Left ventricle myocardium inferior (tissue), 1 donor: ENCODE data around the gene SLC12A7. TPM values are rescaled to one million over a fixed set of nuclear protein-coding genes. Genes with fewer than 3 reads are reported as not detected.

Experiments
- DNase-seq: peaks from one replicate; pipeline ENCODE4 v3.0.0-alpha.2; 2020
- H3K27ac ChIP-seq: fragments of 200-600 bp; replicated peaks from 2 replicates; pipeline ENCODE4 v1.8.0; 2021
- H3K27me3 ChIP-seq: fragments of 200-600 bp; 2 replicates; pipeline ENCODE4 v1.8.0; 2021; ENCODE audit warnings: low read depth
- H3K36me3 ChIP-seq: fragments of 200-600 bp; 2 replicates; pipeline ENCODE4 v1.8.0; 2021
- H3K4me1 ChIP-seq: fragments of 200-600 bp; 2 replicates; pipeline ENCODE4 v1.8.0; 2021
- H3K4me3 ChIP-seq: fragments of 200-600 bp; 2 replicates; pipeline ENCODE4 v1.8.0; 2021; ENCODE audit warnings: mild to moderate bottlenecking, moderate library complexity
- H3K9me3 ChIP-seq: fragments of 200-600 bp; replicated peaks from 2 replicates; pipeline ENCODE4 v1.8.0; 2021
- CTCF ChIP-seq: fragments of 200-600 bp; IDR thresholded peaks from 2 replicates; pipeline ENCODE4 v1.8.0; 2021; ENCODE audit warnings: antibody characterized with exemption, mild to moderate bottlenecking, borderline replicate concordance
- intact Hi-C: fragments of 100-400 bp; cut with micrococcal nuclease; formaldehyde crosslinking; loops from one replicate; pipeline ENCODE4 v1.11.0; 2022
- total RNA-seq: library from RNA; stranded (reverse); fragmentation: NEBNext Ultra II Directional; extraction: Animal tissue kit (Norgen Biotek cat#: 25700); gene quantifications from one replicate; pipeline ENCODE4 v1.2.1, GENCODE V29; 2021
- donor health status: DM: no; HTN: yes; CAD: no; lungs with severe emphysema.

The SLC12A7 gene
- total RNA-seq, 1 donor from 2014 or later, result 140 TPM

- no peaks in the 10 kb centered on the region for H3K9me3 ChIP-seq
- peaks cover 86% of the 10 kb centered on the region for H3K36me3 ChIP-seq
- intact Hi-C loops, result no loop called here
- no peak for TF ChIP-seq CTCF
- peaks cover 12% of the 10 kb centered on the region for H3K4me1 ChIP-seq
- no peak overlapping the region for H3K4me3 ChIP-seq
- no peak for DNase-seq
- H3K27ac ChIP-seq, result no peak overlapping the region
- no peaks in the 10 kb centered on the region for H3K27me3 ChIP-seq
Observed at GRCh38 chr5:1079486-1079885, 32.4 kb downstream of the SLC12A7 start.

- intact Hi-C loops, result no loop called here
- Histone ChIP-seq H3K27me3 (no peaks in the 10 kb centered on the region), H3K4me1 (peaks cover 12% of the 10 kb centered on the region), H3K9me3 (no peaks in the 10 kb centered on the region), H3K4me3 (no peak overlapping the region), H3K27ac (no peak overlapping the region), H3K36me3 (peaks cover 86% of the 10 kb centered on the region)
- TF ChIP-seq CTCF, result no peak
- no peak for DNase-seq
Observed at GRCh38 chr5:1078851-1079250, 33.0 kb downstream of the SLC12A7 start.

GRCh38 chr5:1078206-1078605 lies 33.7 kb downstream of the SLC12A7 start:
- intact Hi-C loops, result no loop called here
- H3K4me1 ChIP-seq, result peaks cover 12% of the 10 kb centered on the region

GRCh38 chr5:1077491-1078020 lies 34.3 kb downstream of the SLC12A7 start:
- Histone ChIP-seq H3K27ac (no peak overlapping the region), H3K27me3 (no peaks in the 10 kb centered on the region), H3K4me1 (peaks cover 12% of the 10 kb centered on the region), H3K36me3 (peaks cover 83% of the 10 kb centered on the region), H3K9me3 (no peaks in the 10 kb centered on the region), H3K4me3 (no peak overlapping the region)
- TF ChIP-seq CTCF, result no peak
- DNase-seq, result no peak
- intact Hi-C loops, result no loop called here

More at GRCh38 chr5:1078206-1078605, 33.7 kb downstream of the SLC12A7 start:
- Histone ChIP-seq H3K36me3 (peaks cover 86% of the 10 kb centered on the region), H3K27me3 (no peaks in the 10 kb centered on the region), H3K4me3 (no peak overlapping the region), H3K9me3 (no peaks in the 10 kb centered on the region), H3K27ac (no peak overlapping the region)
- TF ChIP-seq CTCF, result no peak
- DNase-seq, result no peak

- H3K4me3 ChIP-seq, result no peak overlapping the region
- TF ChIP-seq CTCF, result no peak
- intact Hi-C loops, result no loop called here
- H3K27me3 ChIP-seq, result no peaks in the 10 kb centered on the region
- H3K36me3 ChIP-seq, result peaks cover 83% of the 10 kb centered on the region
- H3K4me1 ChIP-seq, result peaks cover 12% of the 10 kb centered on the region
- H3K9me3 ChIP-seq, result no peaks in the 10 kb centered on the region
- no peak for DNase-seq
- H3K27ac ChIP-seq, result no peak overlapping the region
Observed at GRCh38 chr5:1077026-1077425, 34.8 kb downstream of the SLC12A7 start.
